ENCODE measurements around the gene ADSL. TPM values are rescaled to one million over a fixed set of nuclear protein-coding genes. Genes with fewer than 3 reads are reported as not detected.

Gene ADSL
- total RNA-seq, 4 donors from 2014 or later, result 36.1 to 71.8 (median 58.1) TPM

DNA sequence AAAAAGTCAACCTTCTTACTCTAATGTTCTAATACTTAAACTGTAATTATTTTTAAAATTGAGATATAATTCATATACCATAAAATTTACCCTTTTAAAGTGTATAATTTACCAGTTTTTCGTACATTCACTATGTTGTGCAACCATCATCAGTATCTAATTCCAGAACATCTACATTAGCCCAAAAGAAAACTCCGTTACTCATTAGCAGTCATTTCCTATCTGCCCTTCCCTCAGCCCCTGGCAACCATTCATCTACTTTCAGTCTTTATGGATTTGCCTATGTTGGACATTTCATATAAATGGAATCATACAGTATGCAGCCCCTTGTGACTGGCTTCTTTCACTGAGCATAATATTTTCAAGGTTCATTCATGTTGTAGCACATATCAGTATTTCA, 46.3 kb downstream of the ADSL start:
- Histone ChIP-seq H3K9me3 (no peaks in the 10 kb centered on the region), H3K27me3 (no peaks in the 10 kb centered on the region), H3K27ac (no peak overlapping the region), H3K36me3 (no peaks in the 10 kb centered on the region), H3K4me3 (no peak overlapping the region), H3K4me1 (peaks cover 0 to 4% (median 0%) of the 10 kb centered on the region in 4 donors)
- 64% methylated on average over 2 of the region's 2 CpGs for WGBS, 2 donors
- no peak for TF ChIP-seq EP300 (IDR thresholded peaks at IDR 0.05)
- TF ChIP-seq POLR2A (IDR thresholded peaks at IDR 0.05), result no peak
- TF ChIP-seq, protein P1, sequence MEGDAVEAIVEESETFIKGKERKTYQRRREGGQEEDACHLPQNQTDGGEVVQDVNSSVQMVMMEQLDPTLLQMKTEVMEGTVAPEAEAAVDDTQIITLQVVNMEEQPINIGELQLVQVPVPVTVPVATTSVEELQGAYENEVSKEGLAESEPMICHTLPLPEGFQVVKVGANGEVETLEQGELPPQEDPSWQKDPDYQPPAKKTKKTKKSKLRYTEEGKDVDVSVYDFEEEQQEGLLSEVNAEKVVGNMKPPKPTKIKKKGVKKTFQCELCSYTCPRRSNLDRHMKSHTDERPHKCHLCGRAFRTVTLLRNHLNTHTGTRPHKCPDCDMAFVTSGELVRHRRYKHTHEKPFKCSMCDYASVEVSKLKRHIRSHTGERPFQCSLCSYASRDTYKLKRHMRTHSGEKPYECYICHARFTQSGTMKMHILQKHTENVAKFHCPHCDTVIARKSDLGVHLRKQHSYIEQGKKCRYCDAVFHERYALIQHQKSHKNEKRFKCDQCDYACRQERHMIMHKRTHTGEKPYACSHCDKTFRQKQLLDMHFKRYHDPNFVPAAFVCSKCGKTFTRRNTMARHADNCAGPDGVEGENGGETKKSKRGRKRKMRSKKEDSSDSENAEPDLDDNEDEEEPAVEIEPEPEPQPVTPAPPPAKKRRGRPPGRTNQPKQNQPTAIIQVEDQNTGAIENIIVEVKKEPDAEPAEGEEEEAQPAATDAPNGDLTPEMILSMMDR (IDR thresholded peaks at IDR 0.05), result no peak
- no peak for DNase-seq (ENCODE audit: low spot score in 2 of 2)

DNA sequence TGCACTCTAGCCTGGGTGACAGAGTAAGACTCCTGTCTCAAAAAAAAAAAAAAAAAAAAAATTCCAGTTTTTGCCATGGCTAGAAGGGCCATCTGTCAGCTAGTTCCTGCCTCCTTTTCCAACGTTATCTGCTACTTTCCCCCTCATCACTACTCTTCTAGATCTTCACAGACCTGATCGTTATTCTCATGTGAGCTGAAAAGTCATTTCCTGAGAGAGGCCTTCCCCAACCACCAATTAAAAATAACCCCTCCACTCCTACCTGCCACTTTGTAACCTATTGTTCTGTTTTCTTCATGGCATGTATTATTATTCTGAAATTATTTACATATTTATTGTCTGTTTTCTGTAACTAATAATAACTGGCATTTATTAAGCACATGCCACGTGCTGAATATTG, 48.3 kb downstream of the ADSL start:
- no peak for TF ChIP-seq EP300 (IDR thresholded peaks at IDR 0.05)
- TF ChIP-seq, protein P1 (IDR thresholded peaks at IDR 0.05), result no peak
- TF ChIP-seq POLR2A (IDR thresholded peaks at IDR 0.05), result no peak
- H3K4me3 ChIP-seq, result no peak overlapping the region
- peaks cover 0 to 5% (median 0%) of the 10 kb centered on the region in 4 donors for H3K4me1 ChIP-seq
- H3K27me3 ChIP-seq, result no peaks in the 10 kb centered on the region
- DNase-seq (ENCODE audit: low spot score in 2 of 2), result no peak
- H3K9me3 ChIP-seq, result no peaks in the 10 kb centered on the region
- H3K36me3 ChIP-seq, result no peaks in the 10 kb centered on the region
- H3K27ac ChIP-seq, result no peak overlapping the region
- WGBS, 2 donors, result 71% methylated on average over 3 of the region's 3 CpGs

DNA sequence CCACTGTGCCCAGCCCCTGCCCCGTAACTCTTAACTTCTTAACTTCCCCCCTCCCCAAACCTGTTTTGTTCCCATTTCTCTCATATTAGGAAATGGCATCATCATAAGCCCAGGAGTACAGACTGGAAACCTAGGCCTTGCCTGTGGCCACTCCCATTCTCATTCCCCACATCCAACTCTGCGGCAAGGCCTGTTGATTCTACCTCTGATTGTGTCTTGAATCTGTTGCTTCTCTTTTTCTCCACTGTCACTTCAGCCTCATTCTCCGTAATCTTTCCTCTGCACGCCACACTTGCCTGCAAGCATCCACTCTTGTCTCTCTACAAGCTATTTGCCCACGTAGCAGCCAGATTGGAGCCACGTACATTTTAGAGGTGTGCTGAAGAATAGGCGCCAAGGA, 49.3 kb downstream of the ADSL start:
- TF ChIP-seq POLR2A (IDR thresholded peaks at IDR 0.05) (no peak), EP300 (IDR thresholded peaks at IDR 0.05) (no peak)
- TF ChIP-seq, protein P1 (IDR thresholded peaks at IDR 0.05), result no peak
- 94 to 96% methylated on average over 7 of the region's 7 CpGs for WGBS, 2 donors
- Histone ChIP-seq H3K36me3 (peaks cover 0 to 4% (median 0%) of the 10 kb centered on the region in 3 donors), H3K27me3 (no peaks in the 10 kb centered on the region), H3K9me3 (no peaks in the 10 kb centered on the region), H3K27ac (no peak overlapping the region), H3K4me1 (peaks cover 0 to 9% (median 0%) of the 10 kb centered on the region in 4 donors), H3K4me3 (no peak overlapping the region)
- DNase-seq (ENCODE audit: low spot score in 2 of 2), result no peak

DNA sequence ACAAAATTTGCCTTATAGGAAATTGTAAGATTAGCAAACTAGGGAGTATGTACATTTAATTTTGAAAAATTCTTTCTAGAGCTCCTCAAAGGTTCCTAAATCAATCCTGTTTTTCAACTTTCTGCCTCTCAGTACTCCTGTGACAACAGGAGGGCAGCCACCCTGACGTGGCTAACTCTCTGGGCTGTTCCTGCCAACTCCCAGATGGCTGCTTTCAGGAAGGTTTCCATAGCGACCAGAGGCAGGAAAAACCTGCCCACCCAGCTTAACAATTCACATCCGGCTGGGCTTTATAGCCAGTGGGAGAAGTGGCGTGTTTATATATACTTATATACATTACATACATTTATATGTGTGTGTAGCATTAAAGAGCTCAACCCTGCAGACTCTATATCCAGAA, 50.6 kb downstream of the ADSL start:
- peaks cover 0 to 17% (median 0%) of the 10 kb centered on the region in 3 donors for H3K36me3 ChIP-seq
- DNase-seq (ENCODE audit: low spot score in 2 of 2), result no peak
- H3K4me1 ChIP-seq, result peaks cover 0 to 9% (median 0%) of the 10 kb centered on the region in 4 donors
- WGBS, 2 donors, result 38 to 43% methylated on average over 4 of the region's 4 CpGs
- TF ChIP-seq POLR2A (IDR thresholded peaks at IDR 0.05), result no peak
- TF ChIP-seq, protein P1 (IDR thresholded peaks at IDR 0.05), result no peak
- TF ChIP-seq EP300 (IDR thresholded peaks at IDR 0.05), result no peak
- H3K27ac ChIP-seq, result no peak overlapping the region
- no peaks in the 10 kb centered on the region for H3K27me3 ChIP-seq
- H3K4me3 ChIP-seq, result no peak overlapping the region
- H3K9me3 ChIP-seq, result no peaks in the 10 kb centered on the region

DNA sequence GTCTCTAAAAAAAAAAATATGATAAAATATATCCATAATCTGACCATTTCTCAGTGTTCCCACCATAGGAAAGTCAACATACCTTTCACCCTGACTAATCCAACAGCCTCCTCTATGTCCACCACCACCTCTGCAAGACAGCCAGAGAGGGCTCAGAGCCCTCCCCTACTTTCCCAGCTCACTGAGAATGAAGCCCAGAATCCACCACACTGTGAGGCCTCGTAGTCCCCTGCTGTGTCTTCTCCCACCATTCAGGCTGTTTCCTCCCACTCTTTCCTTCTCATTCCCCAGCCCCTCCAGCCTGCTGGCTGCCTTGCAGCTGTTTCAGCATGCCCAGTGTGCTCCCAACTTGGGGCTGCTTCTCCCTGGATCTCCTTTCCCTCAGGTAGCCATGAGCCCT, 51.1 kb downstream of the ADSL start:
- Histone ChIP-seq H3K9me3 (no peaks in the 10 kb centered on the region), H3K27me3 (no peaks in the 10 kb centered on the region), H3K27ac (no peak overlapping the region), H3K36me3 (peaks cover 0 to 22% (median 0%) of the 10 kb centered on the region in 3 donors), H3K4me1 (peaks cover 0 to 9% (median 0%) of the 10 kb centered on the region in 4 donors), H3K4me3 (no peak overlapping the region)
- 22 to 23% methylated on average over 1 of the region's 1 CpG for WGBS, 2 donors
- TF ChIP-seq POLR2A (IDR thresholded peaks at IDR 0.05) (no peak), EP300 (IDR thresholded peaks at IDR 0.05) (no peak)
- TF ChIP-seq, protein P1 (IDR thresholded peaks at IDR 0.05), result no peak
- no peak for DNase-seq (ENCODE audit: low spot score in 2 of 2)

All from tibial nerve (tissue), 4 donors.